ENCODE results near the gene HAO1.

The HAO1 gene

DNA sequence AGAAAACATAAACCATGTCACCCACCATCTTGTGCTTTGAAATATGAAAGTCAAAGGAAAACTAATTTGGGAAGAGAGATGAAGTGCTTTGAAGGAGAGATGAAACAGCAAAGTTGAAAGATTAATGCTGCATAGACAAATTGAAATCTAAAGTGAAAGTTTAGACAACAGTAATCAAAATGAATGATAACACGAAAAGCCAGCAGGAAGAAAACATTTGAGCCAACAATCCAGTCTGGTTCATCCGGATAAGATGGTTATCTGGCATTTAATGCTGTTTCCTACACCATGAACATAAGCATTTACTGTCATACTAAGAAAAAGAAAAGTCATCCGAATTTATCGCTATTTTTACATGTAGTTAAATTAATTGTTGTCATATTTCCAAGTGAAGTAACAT lies 595 bp downstream of the HAO1 start:
- no peak for TF ChIP-seq SIN3A (IDR thresholded peaks at IDR 0.05; ENCODE audit: borderline replicate concordance, insufficient read depth, low read length)
- TF ChIP-seq, protein P1, sequence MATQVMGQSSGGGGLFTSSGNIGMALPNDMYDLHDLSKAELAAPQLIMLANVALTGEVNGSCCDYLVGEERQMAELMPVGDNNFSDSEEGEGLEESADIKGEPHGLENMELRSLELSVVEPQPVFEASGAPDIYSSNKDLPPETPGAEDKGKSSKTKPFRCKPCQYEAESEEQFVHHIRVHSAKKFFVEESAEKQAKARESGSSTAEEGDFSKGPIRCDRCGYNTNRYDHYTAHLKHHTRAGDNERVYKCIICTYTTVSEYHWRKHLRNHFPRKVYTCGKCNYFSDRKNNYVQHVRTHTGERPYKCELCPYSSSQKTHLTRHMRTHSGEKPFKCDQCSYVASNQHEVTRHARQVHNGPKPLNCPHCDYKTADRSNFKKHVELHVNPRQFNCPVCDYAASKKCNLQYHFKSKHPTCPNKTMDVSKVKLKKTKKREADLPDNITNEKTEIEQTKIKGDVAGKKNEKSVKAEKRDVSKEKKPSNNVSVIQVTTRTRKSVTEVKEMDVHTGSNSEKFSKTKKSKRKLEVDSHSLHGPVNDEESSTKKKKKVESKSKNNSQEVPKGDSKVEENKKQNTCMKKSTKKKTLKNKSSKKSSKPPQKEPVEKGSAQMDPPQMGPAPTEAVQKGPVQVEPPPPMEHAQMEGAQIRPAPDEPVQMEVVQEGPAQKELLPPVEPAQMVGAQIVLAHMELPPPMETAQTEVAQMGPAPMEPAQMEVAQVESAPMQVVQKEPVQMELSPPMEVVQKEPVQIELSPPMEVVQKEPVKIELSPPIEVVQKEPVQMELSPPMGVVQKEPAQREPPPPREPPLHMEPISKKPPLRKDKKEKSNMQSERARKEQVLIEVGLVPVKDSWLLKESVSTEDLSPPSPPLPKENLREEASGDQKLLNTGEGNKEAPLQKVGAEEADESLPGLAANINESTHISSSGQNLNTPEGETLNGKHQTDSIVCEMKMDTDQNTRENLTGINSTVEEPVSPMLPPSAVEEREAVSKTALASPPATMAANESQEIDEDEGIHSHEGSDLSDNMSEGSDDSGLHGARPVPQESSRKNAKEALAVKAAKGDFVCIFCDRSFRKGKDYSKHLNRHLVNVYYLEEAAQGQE (IDR thresholded peaks at IDR 0.05; ENCODE audit: insufficient read depth in 1 of 2, low read depth in 2 of 2, low read length in 2 of 2) = no peak

DNA sequence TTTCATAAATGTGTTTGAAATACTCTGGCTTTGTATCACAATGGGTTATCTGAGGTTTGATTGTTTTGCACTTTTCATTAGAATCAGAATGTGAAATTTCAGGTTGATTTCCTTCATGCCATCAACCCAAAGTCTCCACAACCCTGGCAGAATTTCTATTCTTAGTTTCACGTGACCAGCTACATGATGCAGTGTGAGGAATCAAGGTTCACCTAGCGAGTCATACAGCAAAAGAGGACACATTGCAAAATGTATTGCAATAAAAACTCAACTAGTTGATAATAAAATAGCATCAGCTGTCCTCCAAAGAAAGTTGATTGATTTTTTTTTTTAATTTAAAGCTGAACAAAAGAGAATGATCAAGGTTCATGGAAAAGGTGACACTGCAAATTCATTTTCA lies 2.2 kb downstream of the HAO1 start:
- TF ChIP-seq FOXP2 (optimal IDR thresholded peaks at IDR 0.05; ENCODE audit: borderline replicate concordance, extremely low read depth, extremely low read length, insufficient read depth) (no peak), TAF1 (IDR thresholded peaks at IDR 0.05; ENCODE audit: borderline replicate concordance, insufficient read depth, low read length) (no peak), SIN3A (IDR thresholded peaks at IDR 0.05; ENCODE audit: borderline replicate concordance, insufficient read depth, low read length) (no peak), POLR2AphosphoS5 (IDR thresholded peaks at IDR 0.05; ENCODE audit: low read depth, low read length) (no peak)
- TF ChIP-seq, protein P1 (IDR thresholded peaks at IDR 0.05; ENCODE audit: insufficient read depth in 1 of 2, low read depth in 2 of 2, low read length in 2 of 2) = no peak

DNA sequence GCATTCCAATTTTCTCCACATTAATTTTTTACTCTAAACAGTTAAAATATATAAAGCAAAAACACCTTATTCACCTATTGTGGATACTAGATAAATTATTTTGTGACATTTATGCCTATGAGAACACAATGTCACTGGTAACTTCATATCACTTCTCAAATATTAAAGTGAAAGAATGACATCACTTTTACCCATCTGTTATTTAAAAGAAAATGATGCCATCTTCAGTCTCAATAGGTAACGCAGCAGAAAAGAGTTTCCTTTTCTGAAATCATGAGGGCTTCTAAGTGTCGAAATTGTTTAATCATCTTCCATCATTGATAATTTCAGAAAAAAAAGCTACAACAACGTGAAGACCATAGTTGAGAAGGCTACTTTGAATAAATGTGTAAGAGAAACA lies 2.9 kb downstream of the HAO1 start:
- no peak for TF ChIP-seq FOXP2 (optimal IDR thresholded peaks at IDR 0.05; ENCODE audit: borderline replicate concordance, extremely low read depth, extremely low read length, insufficient read depth)
- TF ChIP-seq POLR2AphosphoS5 (IDR thresholded peaks at IDR 0.05; ENCODE audit: low read depth, low read length) = no peak
- TF ChIP-seq, protein P1 (IDR thresholded peaks at IDR 0.05; ENCODE audit: insufficient read depth in 1 of 2, low read depth in 2 of 2, low read length in 2 of 2) = no peak
- no peak for TF ChIP-seq TAF1 (IDR thresholded peaks at IDR 0.05; ENCODE audit: borderline replicate concordance, insufficient read depth, low read length)
- no peak for TF ChIP-seq SIN3A (IDR thresholded peaks at IDR 0.05; ENCODE audit: borderline replicate concordance, insufficient read depth, low read length)

DNA sequence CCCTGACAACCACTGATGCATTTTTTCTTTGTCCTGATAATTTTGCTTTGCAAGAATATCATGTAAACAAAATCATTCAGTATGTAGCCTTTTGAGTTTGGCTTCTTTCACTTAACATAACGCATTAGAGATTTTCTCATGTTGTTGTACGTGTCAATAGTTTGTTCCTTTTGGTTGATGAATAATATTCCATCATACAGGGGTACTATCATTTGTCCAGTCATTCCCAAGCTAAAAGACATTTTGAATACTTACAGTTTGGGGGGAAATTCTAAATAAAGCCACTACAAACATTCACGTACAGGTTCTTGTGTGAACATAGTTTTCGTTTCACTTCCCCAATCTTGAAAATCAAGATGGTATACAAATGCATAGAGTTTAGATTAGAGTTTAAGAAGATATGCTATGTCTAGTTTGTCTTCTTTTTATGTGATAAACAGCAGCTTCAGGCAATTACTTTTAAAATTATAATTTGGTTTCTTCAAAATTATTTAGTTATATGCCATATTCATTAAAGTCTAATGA lies 5.2 kb downstream of the HAO1 start:
- TF ChIP-seq SIN3A (IDR thresholded peaks at IDR 0.05; ENCODE audit: borderline replicate concordance, insufficient read depth, low read length) (no peak), FOXP2 (optimal IDR thresholded peaks at IDR 0.05; ENCODE audit: borderline replicate concordance, extremely low read depth, extremely low read length, insufficient read depth) (no peak), POLR2AphosphoS5 (IDR thresholded peaks at IDR 0.05; ENCODE audit: low read depth, low read length) (no peak), TAF1 (IDR thresholded peaks at IDR 0.05; ENCODE audit: borderline replicate concordance, insufficient read depth, low read length) (no peak)
- TF ChIP-seq, protein P1 (IDR thresholded peaks at IDR 0.05; ENCODE audit: insufficient read depth in 1 of 2, low read depth in 2 of 2, low read length in 2 of 2) = no peak

DNA sequence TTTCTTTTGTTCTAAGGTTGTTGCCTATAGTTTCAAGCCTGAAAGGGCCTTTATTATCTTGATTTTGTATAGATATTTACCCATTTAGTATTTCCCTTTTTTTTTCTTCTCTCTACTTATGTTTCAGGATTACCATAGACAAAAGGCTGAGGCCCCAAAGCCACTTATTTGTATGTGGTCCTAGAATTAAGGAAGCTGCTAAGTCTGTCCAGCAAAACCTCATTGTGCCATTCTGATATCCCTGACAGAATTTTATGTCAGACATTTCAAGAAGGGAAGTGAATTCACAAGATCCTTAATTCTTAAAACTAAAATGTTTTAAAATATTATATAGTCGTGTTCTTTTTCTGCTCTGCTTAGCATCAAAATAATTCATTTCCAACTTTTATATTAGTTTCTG lies 6.9 kb downstream of the HAO1 start:
- TF ChIP-seq POLR2AphosphoS5 (IDR thresholded peaks at IDR 0.05; ENCODE audit: low read depth, low read length) (no peak), FOXP2 (optimal IDR thresholded peaks at IDR 0.05; ENCODE audit: borderline replicate concordance, extremely low read depth, extremely low read length, insufficient read depth) (no peak), SIN3A (IDR thresholded peaks at IDR 0.05; ENCODE audit: borderline replicate concordance, insufficient read depth, low read length) (no peak), TAF1 (IDR thresholded peaks at IDR 0.05; ENCODE audit: borderline replicate concordance, insufficient read depth, low read length) (no peak)
- TF ChIP-seq, protein P1 (IDR thresholded peaks at IDR 0.05; ENCODE audit: insufficient read depth in 1 of 2, low read depth in 2 of 2, low read length in 2 of 2) = no peak

All from PFSK-1 (cell line).